HG03064 (cell line): ENCODE data around the gene ALPL.
"Not testable (repeated sequence)": the region's sequence is repeated elsewhere in the genome, so short reads cannot be mapped to it uniquely, and the experiment has no call there.

Experiments
- ATAC-seq: cut with Tn5 transposase; IDR thresholded peaks from one replicate; pipeline ENCODE4 v1.9.1; 2021; ENCODE audit warnings: low read depth; ENCODE audit not compliant: unreplicated experiment

The ALPL gene

DNA sequence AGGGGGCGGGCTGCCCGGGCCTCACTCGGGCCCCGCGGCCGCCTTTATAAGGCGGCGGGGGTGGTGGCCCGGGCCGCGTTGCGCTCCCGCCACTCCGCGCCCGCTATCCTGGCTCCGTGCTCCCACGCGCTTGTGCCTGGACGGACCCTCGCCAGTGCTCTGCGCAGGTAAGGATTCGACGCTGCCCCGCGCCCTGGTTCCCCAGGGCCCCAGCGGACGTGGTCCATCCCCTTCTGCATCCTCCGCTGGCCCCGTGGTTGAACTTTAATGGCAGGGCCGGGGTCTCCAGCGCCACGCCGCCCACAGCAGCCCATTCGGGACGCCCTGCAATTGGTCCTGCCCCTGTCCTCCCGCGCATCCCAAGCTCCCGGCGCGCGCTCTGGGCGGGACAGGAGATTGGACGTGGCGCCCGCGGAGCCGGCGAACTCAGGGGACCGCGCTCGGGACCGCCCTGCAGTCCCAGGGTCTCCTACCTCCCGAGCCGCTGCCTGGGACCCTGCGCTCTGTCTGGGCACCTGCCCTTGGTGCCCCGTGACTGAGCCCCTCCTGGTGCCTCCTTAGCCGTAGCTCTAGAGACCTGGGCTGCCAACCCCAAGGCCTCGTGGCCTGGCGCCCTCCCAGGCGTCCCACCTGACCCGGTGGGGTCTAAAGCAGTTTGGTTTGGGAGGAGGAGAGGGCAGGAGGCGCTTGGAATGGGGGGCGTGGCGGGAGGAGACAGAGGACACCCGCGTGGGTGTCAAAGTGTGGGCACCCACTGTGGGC is at the start of gene ALPL:
ALPL (plus strand) TSS at position 73 of the 762 bp plus-strand sequence. CDS start 44,659 bp downstream, outside the sequence.
- ATAC-seq, result no peak

DNA sequence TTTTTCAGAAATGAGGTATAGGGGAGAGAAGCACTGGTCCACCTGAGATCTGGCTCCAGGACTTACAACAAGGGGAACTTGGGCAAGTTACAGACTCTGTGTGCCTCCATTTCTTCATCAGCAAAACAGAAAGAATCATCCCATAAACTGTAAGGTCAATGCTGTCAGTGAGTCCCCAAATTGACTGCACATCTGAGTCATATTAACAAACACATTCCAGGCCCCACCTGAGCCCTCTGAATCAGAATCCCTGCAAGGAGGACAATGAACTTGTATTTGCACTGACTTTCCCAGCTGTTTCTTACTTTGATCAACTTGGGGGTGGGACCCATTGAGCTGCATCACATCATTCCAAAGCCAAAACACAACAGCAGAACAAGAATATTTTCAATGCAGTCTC is 44.1 kb upstream of the ALPL start:
- ATAC-seq, result not testable (repeated sequence)

DNA sequence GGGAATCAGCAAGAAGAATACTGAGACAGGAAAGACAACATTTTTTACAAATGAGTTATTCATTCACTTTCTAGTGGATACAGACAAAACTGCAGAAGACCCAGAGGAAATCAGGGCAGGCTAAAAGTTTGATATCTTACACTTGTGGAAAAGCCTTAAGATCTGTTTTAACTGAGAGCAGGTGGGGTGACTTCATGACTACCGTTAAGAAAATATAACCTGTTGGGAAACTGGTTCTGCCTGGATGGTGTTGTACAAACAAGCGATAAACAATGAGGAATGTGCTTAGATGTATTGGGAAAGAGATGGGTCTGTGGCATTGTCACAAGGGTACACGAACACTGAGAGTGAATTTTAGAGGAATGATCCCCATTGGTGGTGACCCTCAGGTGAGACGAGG is 41.3 kb upstream of the ALPL start:
- ATAC-seq, result not testable (repeated sequence)

DNA sequence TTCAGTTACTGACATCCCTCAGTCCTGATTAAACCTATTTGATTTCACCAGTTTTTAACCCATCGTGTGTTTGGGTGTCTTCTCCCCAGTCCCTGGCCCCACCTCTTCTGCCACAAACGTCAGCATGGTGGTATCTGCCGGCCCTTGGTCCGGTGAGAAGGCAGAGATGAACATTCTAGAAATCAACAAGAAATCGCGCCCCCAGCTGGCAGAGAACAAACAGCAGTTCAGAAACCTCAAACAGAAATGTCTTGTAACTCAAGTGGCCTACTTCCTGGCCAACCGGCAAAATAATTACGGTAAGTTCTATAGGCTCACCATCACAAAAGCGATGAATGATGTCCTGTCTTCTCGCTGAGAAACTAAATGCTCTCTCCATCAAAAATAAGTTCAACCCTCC is 40.6 kb upstream of the ALPL start:
- ATAC-seq, result no peak

DNA sequence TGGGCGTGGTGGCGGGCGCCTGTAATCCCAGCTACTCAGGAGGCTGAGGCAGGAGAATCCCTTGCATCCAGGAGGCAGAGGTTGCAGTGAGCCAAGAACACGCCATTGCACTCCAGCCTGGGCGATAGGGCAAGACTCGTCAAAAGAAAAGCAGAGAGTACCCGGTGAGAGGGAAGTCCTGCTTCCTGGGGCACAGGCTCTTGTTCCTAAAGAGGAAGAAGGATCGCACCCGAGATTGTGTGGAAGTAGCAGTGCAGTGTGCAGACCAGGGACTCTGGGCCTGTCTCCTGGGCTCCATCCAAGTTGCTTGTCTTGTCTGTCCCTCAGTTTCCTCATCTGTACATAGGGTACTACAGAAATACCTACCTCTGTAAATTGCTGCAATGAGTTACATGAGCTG is 39.6 kb upstream of the ALPL start:
- no peak for ATAC-seq

DNA sequence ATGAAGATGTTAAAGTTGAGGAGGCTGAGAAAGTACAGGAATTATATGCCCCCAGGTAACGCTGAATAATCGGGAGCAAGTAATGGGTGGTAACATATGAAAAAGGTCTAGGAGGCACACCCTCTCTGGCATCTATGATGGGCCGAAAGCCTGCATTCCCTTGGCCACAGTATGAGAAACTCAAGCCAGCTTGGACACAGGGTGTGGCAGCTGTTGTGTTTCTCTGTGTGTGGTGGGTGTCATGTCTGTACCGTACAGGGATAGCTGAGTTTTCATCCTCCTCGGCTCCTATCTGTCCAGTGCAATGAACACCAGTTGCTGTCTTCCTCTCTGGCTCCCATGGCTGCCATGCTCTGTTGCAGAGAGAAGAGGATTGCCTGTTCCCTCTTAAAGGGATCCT is 36.4 kb upstream of the ALPL start:
- no peak for ATAC-seq

DNA sequence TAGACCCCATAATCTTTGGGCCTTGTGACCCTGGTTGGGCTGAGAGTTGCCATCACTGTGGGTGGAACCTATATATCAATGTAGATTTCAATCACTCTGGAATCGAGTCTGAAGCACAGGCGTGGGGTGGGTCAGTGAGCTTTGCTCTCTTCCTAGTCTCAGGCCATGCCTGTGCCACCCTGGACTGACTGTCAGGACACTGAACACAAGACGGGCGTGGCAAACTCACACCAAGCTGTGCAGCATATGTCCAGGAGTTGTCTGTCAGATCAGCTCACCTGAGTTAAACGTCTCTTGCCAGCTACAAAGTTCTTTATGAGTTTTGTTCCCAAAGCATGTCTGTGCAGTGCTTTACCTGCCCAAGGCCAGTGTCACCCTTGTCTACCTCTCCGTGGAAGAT is 30.9 kb upstream of the ALPL start:
- ATAC-seq, result no peak

DNA sequence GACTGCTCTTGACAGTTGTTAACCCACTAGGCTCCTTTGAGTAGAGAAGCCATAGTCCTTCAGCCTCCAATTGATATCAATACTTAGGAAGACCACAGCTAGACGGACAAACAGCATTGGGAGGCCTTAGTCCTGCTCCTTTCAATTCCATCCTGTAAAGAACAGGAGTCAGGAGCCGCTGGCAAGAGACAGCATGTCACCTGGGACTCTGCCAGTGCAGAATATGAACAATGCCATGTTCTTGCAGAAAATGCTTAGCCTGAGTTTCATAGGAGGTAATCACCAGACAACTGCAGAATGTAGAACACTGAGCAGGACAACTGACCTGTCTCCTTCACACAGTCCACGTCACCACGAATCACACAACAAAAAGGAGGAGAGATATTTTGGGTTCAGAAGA is 25.3 kb upstream of the ALPL start:
- not testable (repeated sequence) for ATAC-seq

DNA sequence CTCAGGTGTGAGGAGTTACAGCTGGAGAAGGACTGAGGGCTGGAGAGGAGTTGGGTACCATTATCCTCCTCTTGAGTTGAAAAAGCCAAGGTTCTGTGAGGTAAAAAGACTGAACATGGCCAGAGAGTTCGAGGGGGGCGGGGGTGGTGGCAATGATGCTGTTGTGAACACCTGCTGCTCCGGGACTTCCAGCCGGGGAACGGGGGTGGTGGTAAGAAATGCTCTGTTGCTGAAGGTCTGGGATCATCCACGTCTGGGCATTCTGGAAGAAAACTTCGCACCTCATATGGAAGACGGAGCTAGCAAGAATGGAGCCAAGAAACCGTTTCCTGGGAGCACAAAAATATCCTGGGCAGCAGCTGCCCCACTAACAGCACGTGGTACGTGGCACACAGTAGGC is 20.1 kb upstream of the ALPL start:
- ATAC-seq, result no peak

DNA sequence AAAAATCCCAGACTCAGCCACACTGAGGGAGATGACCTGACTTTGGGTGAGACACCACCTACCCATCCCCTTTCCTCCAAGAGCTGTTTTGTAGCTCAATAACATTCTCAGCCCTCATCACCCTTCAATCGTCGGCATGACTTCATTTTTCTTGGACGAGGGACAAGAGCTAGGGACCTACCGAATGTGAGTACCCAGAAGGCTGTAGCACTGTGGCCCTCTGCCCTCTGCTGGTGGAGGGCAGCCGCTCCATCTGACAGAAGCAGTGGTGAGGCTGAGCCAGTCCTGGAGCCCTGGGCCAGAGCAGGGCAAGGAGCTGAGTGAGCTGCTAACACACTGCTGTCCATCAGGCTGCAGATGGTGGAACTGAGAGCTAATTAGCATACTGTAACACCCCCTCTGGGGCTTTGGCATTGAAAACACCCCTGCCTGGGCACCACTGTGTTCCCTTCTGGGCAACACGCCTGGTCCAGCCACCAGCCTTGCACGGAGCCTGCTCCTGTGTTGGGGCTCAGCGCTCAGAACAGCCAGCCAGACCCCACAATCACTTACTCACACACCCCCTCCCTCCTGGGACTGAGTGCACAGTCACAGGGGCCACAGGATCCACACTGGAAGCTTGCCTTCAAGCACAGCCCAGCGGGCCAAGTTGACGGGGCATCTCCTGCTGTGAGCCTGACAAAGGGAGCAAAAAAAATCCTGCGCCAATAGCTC is 18.3 kb upstream of the ALPL start:
- no peak for ATAC-seq

DNA sequence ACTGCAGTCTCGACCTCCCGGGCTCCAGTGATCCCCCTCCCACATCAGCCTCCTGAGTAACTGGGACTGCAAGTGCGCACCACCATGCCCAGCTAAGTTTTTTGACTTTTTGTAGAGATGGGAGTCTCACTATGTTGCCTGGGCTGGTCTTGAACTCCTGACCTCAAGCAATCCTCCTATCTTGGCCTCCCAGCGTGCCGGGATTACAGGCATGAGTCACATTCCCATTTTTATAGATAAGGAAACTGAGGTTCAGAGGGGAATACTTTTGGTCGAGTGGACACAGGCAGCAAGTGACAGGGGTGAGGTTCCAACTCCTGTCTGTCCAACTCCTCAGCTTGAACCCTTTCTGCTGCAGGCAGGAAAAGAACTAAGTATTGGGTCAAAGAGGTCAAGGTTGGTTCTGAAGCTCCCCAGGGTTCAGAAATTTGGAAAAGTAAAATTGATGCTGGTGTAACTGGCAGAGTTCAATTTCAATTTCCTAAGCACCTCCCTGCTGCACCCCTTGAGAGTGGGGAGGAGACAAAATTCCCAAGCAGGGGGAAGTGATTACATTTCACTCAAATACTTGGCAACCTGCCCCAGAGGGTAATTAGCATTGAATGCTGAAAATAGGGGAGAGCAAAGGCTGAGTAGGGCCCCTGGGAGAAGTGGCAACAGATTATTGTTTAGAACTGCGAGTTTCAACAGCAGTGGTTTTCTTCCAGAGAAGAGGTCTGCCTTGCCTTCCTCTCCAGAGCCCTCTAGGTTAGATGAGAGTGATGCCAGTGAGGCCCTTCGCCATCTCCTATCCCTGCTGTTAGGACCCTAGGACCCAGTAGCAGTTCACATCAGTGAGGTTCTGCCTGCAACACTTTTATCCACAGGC is 17.5 kb upstream of the ALPL start:
- ATAC-seq, result no peak

DNA sequence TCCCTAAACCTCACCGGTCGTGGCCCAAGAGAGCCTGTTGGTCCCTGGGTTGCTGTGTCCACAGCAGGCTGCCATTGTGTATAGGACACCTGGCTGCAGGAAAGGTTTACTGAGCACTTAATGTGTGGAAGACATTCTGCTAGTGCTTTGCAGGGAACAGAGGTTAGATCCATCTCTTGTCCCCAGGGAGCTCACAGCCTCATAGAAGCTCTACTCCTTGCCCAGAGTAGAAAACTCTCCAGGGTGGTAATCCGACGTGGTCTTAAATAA is 16.9 kb upstream of the ALPL start:
- ATAC-seq, result no peak

DNA sequence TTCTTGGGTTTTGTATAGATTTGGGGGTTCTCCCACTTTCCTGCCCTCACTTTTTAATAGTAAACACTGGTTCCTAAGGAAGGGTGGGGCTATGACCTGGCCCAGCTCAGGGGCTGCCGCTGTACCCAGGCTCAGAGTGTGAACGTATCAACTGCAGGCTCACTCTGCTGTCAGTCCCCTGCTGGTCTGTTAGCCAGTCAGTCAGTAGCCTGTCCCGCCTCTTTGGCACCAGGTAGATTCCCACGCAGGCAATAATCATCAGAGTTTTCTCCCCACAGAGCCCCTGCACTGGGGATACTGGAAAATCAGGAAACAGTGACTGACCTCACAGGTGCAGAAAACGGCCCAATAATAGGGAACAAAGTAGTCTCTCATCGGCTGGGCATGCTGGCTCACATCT is 15.0 kb upstream of the ALPL start:
- ATAC-seq, result no peak

DNA sequence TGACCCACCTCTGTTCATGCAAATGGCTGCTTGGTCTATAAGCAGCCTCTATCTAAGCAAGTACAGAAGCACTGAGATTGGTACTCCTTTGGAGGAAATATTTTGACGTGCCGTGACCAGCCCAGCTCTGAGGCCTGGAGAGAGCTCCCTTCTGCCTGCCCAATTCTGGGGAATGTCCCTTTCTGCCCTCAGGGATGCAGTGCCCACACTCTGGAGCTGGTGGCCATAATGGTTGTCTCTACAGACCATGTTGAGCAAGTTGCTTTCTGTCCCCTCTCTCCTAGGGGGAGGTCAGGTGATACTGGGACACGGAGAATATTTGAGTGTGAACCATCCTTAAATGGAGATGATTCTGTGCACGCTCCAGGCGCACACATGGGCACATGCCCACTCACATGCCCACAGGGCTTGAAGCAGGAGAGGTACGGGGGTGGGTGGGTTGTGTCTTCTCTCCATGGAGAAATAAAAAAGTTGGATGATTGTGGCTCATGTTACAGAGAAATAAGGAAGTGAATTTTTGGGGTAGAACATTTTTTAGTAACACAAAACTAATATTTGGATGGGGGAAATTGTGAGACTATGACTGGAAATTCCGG is 13.9 kb upstream of the ALPL start:
- ATAC-seq, result no peak

DNA sequence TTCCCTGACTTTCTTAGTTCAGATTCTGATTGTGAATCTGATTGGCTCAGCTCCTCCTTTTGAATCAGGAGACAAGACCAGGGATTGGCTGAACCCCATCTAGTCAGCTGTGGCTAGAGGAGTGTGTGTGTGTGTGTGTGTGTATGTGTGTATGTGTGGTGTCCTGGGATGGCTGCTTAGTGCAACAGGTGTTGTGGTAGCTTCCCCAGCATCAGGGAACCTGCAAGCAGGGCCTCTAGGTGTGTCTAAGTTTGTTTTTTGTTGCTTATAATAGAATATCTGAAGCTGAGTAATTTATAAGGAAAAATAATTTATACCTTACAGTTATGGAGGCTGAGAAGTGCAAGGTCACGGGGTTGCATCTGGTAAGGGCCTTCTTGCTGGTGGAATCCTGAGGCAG is 13.2 kb upstream of the ALPL start:
- no peak for ATAC-seq

DNA sequence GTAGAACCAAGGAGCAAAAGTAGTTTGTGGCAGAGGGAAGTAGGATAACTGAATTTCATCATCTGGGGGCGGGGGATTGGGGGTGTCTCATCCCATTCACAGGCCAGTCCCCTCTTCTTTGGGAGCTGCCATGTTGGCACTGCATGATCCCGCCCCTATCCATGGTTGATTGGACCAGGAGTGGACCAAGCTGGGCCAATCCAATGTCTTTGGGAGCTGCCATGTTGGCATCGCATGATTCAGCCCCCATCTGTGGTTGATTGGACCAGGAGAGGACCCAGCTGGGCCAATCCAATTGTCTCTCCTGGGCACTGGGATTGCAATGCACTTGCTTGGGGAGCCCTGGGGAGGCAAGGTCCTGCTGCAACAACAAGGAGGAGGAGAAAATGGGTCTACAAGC is 12.3 kb upstream of the ALPL start:
- ATAC-seq, result no peak

DNA sequence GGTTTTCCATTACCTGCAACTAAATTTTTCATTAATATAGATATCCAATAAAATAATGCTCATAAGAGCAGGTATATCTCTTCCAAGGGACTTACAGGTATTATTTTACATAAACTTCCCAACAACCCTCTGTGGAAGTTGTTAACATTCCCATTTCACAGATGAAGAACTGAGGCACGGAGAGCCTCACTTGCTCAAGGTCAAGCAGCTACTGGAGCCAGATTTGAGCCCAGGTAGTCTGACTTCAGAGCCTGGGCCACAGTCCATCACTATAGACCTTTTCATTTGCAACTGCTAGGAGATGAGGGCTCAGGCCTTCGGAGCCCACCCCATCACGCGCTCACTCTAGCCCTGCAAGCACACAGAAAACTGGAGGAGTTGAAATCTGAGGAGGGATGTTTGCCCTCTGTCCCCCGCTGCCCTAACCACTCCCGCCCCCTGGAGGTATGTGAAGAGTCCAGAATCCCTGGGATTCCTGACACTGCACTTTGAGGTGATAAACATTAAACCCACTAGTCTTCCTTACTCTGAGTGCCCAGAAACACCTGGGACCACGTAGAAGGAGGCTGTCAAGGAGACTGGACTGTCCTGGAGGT is 11.7 kb upstream of the ALPL start:
- ATAC-seq, result no peak

DNA sequence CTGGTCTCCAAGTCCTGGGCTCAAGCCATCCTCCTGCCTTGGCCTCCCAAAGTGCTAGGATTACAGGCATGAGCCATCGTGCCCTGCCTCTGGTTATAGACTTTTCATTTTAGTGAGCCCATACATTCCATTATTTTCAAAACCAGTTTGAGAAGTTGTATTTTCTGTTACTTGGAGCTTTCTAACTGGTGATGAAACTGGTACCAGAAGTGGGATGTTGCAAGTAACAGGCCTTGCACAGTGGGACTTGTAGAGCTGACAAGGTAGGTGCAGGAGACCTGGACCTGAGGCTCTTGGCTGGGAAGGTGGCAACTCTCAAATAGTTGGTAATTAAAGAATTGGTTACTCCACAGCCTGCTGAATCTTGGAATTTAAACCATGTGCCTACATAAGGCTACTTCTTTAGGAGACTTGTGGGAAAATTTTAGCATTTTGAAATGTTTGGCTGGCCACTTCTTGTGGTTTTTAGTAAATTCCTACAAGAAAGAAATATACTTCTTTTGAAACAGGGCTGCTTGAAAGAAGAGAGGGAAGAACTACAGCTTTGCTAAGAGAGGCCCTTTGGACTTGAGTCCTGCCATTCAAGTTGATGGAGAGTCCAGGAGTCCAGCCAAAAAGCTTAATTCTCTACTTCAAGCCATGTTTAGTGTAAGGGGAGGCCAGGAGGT is 9.8 kb upstream of the ALPL start:
- ATAC-seq, result no peak

DNA sequence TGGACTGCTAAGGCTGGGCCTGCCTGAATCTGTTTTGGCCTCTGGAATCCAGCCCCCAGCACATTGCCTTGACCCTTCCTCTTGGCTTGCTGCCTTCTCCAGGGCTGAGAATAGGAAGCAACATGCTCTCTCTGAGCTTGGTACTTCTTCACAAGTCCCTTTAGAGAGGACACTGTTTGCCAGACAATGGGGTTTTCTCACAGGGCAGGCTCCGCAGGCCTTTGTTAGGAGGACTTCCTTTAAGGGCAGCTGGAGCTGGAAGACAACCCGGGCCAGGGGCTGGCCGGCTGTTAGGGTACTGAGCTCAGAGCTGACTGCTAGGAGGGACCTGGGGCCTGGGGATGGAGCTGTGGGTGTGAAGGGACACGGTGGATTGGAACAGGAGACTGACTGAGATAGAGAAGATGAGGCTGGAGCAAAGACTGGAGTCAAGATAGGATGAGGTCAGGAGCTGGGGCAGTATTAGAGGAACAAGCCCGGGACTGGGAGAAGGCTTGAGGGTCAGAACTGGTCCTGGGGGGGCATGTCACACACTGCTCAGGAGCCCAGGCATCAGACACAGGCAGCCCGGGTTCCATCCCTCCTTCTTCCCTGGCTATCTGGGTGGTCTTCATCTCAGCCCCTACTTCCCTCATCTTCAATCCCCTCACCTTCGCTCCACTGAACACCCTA is 5.4 kb upstream of the ALPL start:
- ATAC-seq, result no peak

DNA sequence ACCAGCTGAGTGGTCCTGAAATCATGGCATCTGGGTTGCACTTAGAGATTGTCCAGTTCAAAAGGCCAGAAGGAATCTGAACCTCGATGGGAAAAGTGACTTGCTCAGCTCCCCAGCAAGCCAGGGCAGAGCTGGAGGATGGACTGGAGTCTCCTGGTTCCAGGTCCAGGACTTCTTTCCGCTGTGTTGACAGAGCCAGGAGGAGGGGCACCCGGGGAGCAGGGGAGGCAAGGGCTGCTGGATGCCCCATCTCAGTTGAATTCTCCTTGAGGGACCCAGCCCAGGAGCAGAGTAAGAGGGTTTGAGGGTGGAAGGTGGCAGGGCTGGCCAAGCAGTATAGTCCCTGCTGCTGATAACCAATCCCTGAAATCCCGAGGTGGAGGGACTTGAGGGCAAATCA is 2.4 kb upstream of the ALPL start:
- no peak for ATAC-seq
